SK-N-MC (cell line): ENCODE measurements around the gene POLQ.

ENCODE experiments used
- EZH2 ChIP-seq: fragments of 200-600 bp; sonication (generic); IDR thresholded peaks from one replicate; pipeline ENCODE4 v1.6.1; 2017; ENCODE audit warnings: antibody characterized with exemption
- POLR2AphosphoS5 ChIP-seq: IDR thresholded peaks from 2 replicates; pipeline ENCODE4 v1.6.1; 2012; ENCODE audit warnings: mild to moderate bottlenecking, low read depth, low read length, borderline replicate concordance

- no peak for TF ChIP-seq EZH2
- no peak for TF ChIP-seq POLR2AphosphoS5
Observed at GRCh38 chr3:121515862-121516261, 29.9 kb downstream of the POLQ start.
